ENCODE data around the gene TRMT1L.

TRMT1L gene

GRCh38 chr1:185083818-185084217 lies 72.9 kb downstream of the TRMT1L start:
- H3K9ac ChIP-seq (ENCODE audit: low read length in 2 of 2) = no peak overlapping the region
- H3K4me1 ChIP-seq (ENCODE audit: control insufficient read depth, insufficient read depth, low read length) = no peaks in the 10 kb centered on the region
- H3K27me3 ChIP-seq (ENCODE audit: control insufficient read depth in 1 of 2, insufficient read depth in 2 of 2, low read length in 2 of 2) = no peaks in the 10 kb centered on the region
- no peak overlapping the region for H3K27ac ChIP-seq (ENCODE audit: low read length)
- no peaks in the 10 kb centered on the region for H3K9me3 ChIP-seq (ENCODE audit: control insufficient read depth in 2 of 2, low read length in 2 of 2)
- no peak overlapping the region for H3K4me3 ChIP-seq (ENCODE audit: low read length in 2 of 2)
- peaks cover 0 to 4% of the 10 kb centered on the region in 2 donors for H3K36me3 ChIP-seq (ENCODE audit: control insufficient read depth in 2 of 2, insufficient read depth in 2 of 2, low read length in 2 of 2)

GRCh38 chr1:185080422-185080821 lies 76.3 kb downstream of the TRMT1L start:
- H3K9ac ChIP-seq (ENCODE audit: low read length in 2 of 2) = no peak overlapping the region
- no peaks in the 10 kb centered on the region for H3K4me1 ChIP-seq (ENCODE audit: control insufficient read depth, insufficient read depth, low read length)
- no peak overlapping the region for H3K27ac ChIP-seq (ENCODE audit: low read length)
- H3K36me3 ChIP-seq (ENCODE audit: control insufficient read depth in 2 of 2, insufficient read depth in 2 of 2, low read length in 2 of 2) = no peaks in the 10 kb centered on the region
- H3K27me3 ChIP-seq (ENCODE audit: control insufficient read depth in 1 of 2, insufficient read depth in 2 of 2, low read length in 2 of 2) = no peaks in the 10 kb centered on the region
- H3K9me3 ChIP-seq (ENCODE audit: control insufficient read depth in 2 of 2, low read length in 2 of 2) = no peaks in the 10 kb centered on the region
- no peak overlapping the region for H3K4me3 ChIP-seq (ENCODE audit: low read length in 2 of 2)

DNA sequence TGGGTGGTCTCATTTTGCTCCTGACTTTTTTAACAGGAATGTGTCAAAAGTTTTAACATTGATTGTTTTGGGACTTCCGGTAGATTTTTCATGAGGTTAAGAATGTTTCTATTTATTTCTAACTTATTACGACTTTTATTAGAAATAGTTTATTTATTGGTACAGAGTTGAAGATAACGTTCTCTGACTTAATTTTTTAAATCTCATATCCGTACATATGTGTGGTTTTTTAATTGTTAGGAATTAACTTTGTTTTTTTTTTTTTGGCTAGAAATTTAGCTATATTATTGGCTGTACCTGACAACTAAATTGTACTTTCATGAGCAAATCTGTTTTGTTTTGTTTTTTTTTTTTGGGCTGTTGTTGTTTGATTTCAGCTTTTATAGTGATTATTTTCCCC lies 79.4 kb downstream of the TRMT1L start:
- Histone ChIP-seq H3K4me3 (ENCODE audit: low read length in 2 of 2) (no peak overlapping the region), H3K27me3 (ENCODE audit: control insufficient read depth in 1 of 2, insufficient read depth in 2 of 2, low read length in 2 of 2) (no peaks in the 10 kb centered on the region), H3K9me3 (ENCODE audit: control insufficient read depth in 2 of 2, low read length in 2 of 2) (no peaks in the 10 kb centered on the region), H3K4me1 (ENCODE audit: control insufficient read depth, insufficient read depth, low read length) (no peaks in the 10 kb centered on the region), H3K27ac (ENCODE audit: low read length) (no peak overlapping the region), H3K9ac (ENCODE audit: low read length in 2 of 2) (no peak overlapping the region), H3K36me3 (ENCODE audit: control insufficient read depth in 2 of 2, insufficient read depth in 2 of 2, low read length in 2 of 2) (no peaks in the 10 kb centered on the region)

GRCh38 chr1:185075476-185075875 lies 81.3 kb downstream of the TRMT1L start:
- Histone ChIP-seq H3K9ac (ENCODE audit: low read length in 2 of 2) (no peak overlapping the region), H3K27me3 (ENCODE audit: control insufficient read depth in 1 of 2, insufficient read depth in 2 of 2, low read length in 2 of 2) (no peaks in the 10 kb centered on the region), H3K9me3 (ENCODE audit: control insufficient read depth in 2 of 2, low read length in 2 of 2) (no peaks in the 10 kb centered on the region), H3K4me3 (ENCODE audit: low read length in 2 of 2) (no peak overlapping the region), H3K27ac (ENCODE audit: low read length) (no peak overlapping the region), H3K4me1 (ENCODE audit: control insufficient read depth, insufficient read depth, low read length) (no peaks in the 10 kb centered on the region), H3K36me3 (ENCODE audit: control insufficient read depth in 2 of 2, insufficient read depth in 2 of 2, low read length in 2 of 2) (no peaks in the 10 kb centered on the region)

DNA sequence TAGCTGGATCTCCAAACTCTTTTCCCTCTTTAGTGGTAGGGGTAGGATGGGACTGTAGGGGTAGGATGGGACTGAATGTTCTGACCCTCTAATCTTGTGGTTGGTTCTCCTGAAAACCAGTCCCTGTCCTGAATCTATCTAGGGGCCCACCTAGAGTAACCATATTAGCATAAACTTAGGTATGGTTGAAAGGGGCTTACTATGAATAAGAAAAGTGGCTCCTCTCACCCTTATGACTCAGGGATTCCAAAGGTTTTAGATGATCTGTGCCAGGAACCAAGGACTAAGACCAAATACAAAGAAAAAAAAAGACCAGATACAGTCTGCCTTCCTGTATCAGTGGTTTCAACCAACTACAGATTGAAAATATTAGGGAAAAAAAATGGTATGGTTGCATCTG lies 82.4 kb downstream of the TRMT1L start:
- H3K4me3 ChIP-seq (ENCODE audit: low read length in 2 of 2) = no peak overlapping the region
- H3K36me3 ChIP-seq (ENCODE audit: control insufficient read depth in 2 of 2, insufficient read depth in 2 of 2, low read length in 2 of 2) = no peaks in the 10 kb centered on the region
- no peaks in the 10 kb centered on the region for H3K27me3 ChIP-seq (ENCODE audit: control insufficient read depth in 1 of 2, insufficient read depth in 2 of 2, low read length in 2 of 2)
- no peaks in the 10 kb centered on the region for H3K9me3 ChIP-seq (ENCODE audit: control insufficient read depth in 2 of 2, low read length in 2 of 2)
- no peaks in the 10 kb centered on the region for H3K4me1 ChIP-seq (ENCODE audit: control insufficient read depth, insufficient read depth, low read length)
- H3K9ac ChIP-seq (ENCODE audit: low read length in 2 of 2) = no peak overlapping the region
- H3K27ac ChIP-seq (ENCODE audit: low read length) = no peak overlapping the region

DNA sequence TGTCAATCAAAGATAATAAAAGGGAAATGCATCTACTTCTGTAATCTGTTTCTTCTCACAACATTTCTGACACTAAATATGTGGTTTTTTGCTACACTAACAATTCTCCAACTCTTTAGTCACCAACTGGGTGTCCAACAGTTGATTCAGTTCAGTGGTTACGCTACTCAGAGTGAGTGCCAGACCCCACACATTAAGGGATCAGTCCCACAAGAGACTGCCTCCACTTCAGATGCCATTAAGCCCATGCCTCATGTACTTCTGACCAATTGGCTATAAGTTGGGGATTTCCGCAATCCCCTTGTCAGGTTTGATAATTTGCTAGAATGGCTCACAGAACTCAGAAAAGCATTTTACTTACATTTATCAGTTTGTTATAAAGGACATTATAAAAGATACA lies 83.0 kb downstream of the TRMT1L start:
- Histone ChIP-seq H3K9ac (ENCODE audit: low read length in 2 of 2) (no peak overlapping the region), H3K9me3 (ENCODE audit: control insufficient read depth in 2 of 2, low read length in 2 of 2) (no peaks in the 10 kb centered on the region), H3K4me1 (ENCODE audit: control insufficient read depth, insufficient read depth, low read length) (no peaks in the 10 kb centered on the region), H3K4me3 (ENCODE audit: low read length in 2 of 2) (no peak overlapping the region), H3K27ac (ENCODE audit: low read length) (no peak overlapping the region), H3K27me3 (ENCODE audit: control insufficient read depth in 1 of 2, insufficient read depth in 2 of 2, low read length in 2 of 2) (no peaks in the 10 kb centered on the region), H3K36me3 (ENCODE audit: control insufficient read depth in 2 of 2, insufficient read depth in 2 of 2, low read length in 2 of 2) (no peaks in the 10 kb centered on the region)

- H3K9ac ChIP-seq (ENCODE audit: low read length in 2 of 2) = no peak overlapping the region
- no peaks in the 10 kb centered on the region for H3K9me3 ChIP-seq (ENCODE audit: control insufficient read depth in 2 of 2, low read length in 2 of 2)
- H3K4me3 ChIP-seq (ENCODE audit: low read length in 2 of 2) = no peak overlapping the region
Observed at GRCh38 chr1:185070051-185070450, 86.7 kb downstream of the TRMT1L start.

GRCh38 chr1:185069202-185069772 lies 87.5 kb downstream of the TRMT1L start:
- no peaks in the 10 kb centered on the region for H3K9me3 ChIP-seq (ENCODE audit: control insufficient read depth in 2 of 2, low read length in 2 of 2)
- H3K4me1 ChIP-seq (ENCODE audit: control insufficient read depth, insufficient read depth, low read length) = no peaks in the 10 kb centered on the region
- no peak overlapping the region for H3K9ac ChIP-seq (ENCODE audit: low read length in 2 of 2)
- no peaks in the 10 kb centered on the region for H3K27me3 ChIP-seq (ENCODE audit: control insufficient read depth in 1 of 2, insufficient read depth in 2 of 2, low read length in 2 of 2)
- H3K36me3 ChIP-seq (ENCODE audit: control insufficient read depth in 2 of 2, insufficient read depth in 2 of 2, low read length in 2 of 2) = no peaks in the 10 kb centered on the region
- no peak overlapping the region for H3K27ac ChIP-seq (ENCODE audit: low read length)
- H3K4me3 ChIP-seq (ENCODE audit: low read length in 2 of 2) = no peak overlapping the region

More at GRCh38 chr1:185070051-185070450, 86.7 kb downstream of the TRMT1L start:
- Histone ChIP-seq H3K27ac (ENCODE audit: low read length) (no peak overlapping the region), H3K27me3 (ENCODE audit: control insufficient read depth in 1 of 2, insufficient read depth in 2 of 2, low read length in 2 of 2) (no peaks in the 10 kb centered on the region), H3K4me1 (ENCODE audit: control insufficient read depth, insufficient read depth, low read length) (no peaks in the 10 kb centered on the region), H3K36me3 (ENCODE audit: control insufficient read depth in 2 of 2, insufficient read depth in 2 of 2, low read length in 2 of 2) (no peaks in the 10 kb centered on the region)

DNA sequence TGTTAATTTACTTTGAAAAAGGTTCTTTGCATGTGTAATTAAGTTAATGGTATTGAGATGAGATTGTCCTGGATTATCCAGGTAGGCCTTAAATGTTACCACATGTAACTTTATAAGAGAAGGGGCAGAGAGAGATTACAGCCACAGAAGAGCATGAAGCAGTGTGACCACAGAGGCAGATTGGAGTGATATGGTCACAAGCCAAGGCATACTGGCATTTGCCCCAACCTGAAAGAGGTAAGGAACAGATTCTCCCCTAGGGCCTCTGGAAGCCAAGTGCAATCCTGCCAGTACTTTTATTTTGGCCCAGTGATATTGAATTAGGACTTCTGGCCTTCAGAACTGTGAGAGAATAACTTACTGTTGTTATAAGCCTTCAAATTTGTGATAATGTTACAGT lies 88.4 kb downstream of the TRMT1L start:
- no peaks in the 10 kb centered on the region for H3K4me1 ChIP-seq (ENCODE audit: control insufficient read depth, insufficient read depth, low read length)
- no peaks in the 10 kb centered on the region for H3K36me3 ChIP-seq (ENCODE audit: control insufficient read depth in 2 of 2, insufficient read depth in 2 of 2, low read length in 2 of 2)
- H3K9ac ChIP-seq (ENCODE audit: low read length in 2 of 2) = no peak overlapping the region
- H3K27me3 ChIP-seq (ENCODE audit: control insufficient read depth in 1 of 2, insufficient read depth in 2 of 2, low read length in 2 of 2) = no peaks in the 10 kb centered on the region
- H3K9me3 ChIP-seq (ENCODE audit: control insufficient read depth in 2 of 2, low read length in 2 of 2) = no peaks in the 10 kb centered on the region
- no peak overlapping the region for H3K27ac ChIP-seq (ENCODE audit: low read length)
- no peak overlapping the region for H3K4me3 ChIP-seq (ENCODE audit: low read length in 2 of 2)

Data from stomach smooth muscle (tissue), 2 donors.